ENCODE results near the gene PRSS56.

PRSS56 gene

DNA sequence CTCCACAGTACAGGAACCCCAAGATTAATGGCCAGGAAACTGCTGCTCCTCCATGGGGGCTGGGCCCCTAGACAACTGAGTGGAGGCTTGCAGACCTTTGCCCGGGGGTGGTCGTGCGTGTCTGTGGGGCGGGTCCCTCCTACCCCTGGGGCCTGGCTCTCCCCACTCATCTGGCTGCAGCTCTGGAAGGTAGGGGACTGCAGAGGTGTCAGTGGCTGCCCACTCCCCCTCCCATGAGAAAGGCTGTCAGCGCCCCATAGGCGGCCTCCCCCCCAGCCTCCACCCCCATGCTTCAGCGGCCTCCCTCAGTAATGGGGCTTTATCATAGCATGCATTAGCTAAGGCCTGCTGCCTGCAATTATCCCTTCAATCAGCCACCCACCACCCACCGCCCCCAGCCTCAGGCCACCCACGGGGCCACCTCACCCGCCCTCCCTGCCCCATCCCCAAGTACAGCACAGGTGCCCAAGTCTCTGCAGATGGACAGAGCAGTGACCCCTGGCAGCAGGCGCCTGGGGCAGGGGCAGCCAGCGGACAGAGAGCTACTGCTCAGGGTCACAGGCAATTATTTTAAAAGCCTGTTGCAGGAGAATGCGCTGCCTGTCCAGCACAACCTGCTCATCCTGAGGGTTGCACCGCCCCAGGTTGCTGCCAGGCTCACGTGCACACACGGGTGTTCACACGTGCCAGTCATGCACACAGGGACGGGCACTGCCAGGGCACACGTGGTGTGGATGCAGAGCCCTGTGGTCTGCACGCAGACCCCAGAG is 23.5 kb upstream of the PRSS56 start:
- no peak for DNase-seq (ENCODE audit: low read depth)
- TF ChIP-seq, protein P1, sequence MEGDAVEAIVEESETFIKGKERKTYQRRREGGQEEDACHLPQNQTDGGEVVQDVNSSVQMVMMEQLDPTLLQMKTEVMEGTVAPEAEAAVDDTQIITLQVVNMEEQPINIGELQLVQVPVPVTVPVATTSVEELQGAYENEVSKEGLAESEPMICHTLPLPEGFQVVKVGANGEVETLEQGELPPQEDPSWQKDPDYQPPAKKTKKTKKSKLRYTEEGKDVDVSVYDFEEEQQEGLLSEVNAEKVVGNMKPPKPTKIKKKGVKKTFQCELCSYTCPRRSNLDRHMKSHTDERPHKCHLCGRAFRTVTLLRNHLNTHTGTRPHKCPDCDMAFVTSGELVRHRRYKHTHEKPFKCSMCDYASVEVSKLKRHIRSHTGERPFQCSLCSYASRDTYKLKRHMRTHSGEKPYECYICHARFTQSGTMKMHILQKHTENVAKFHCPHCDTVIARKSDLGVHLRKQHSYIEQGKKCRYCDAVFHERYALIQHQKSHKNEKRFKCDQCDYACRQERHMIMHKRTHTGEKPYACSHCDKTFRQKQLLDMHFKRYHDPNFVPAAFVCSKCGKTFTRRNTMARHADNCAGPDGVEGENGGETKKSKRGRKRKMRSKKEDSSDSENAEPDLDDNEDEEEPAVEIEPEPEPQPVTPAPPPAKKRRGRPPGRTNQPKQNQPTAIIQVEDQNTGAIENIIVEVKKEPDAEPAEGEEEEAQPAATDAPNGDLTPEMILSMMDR (conservative IDR thresholded peaks at IDR 0.05; ENCODE audit: control insufficient read depth, insufficient read depth, low read depth, low read length), result no peak
- H3K4me3 ChIP-seq (ENCODE audit: control insufficient read depth, low read depth, low read length), result no peak overlapping the region

- TF ChIP-seq, protein P1 (conservative IDR thresholded peaks at IDR 0.05; ENCODE audit: control insufficient read depth, insufficient read depth, low read depth, low read length), result no peak
- H3K4me3 ChIP-seq (ENCODE audit: control insufficient read depth, low read depth, low read length), result no peak overlapping the region
These were observed 22.8 kb upstream of the PRSS56 start for GRCh38 chr2:232497348-232497747.

GRCh38 chr2:232498452-232498851 is 21.7 kb upstream of the PRSS56 start:
- TF ChIP-seq, protein P1 (conservative IDR thresholded peaks at IDR 0.05; ENCODE audit: control insufficient read depth, insufficient read depth, low read depth, low read length), result no peak
- H3K4me3 ChIP-seq (ENCODE audit: control insufficient read depth, low read depth, low read length), result no peak overlapping the region
- DNase-seq (ENCODE audit: low read depth), result no peak

More at GRCh38 chr2:232497348-232497747, 22.8 kb upstream of the PRSS56 start:
- no peak for DNase-seq (ENCODE audit: low read depth)

DNA sequence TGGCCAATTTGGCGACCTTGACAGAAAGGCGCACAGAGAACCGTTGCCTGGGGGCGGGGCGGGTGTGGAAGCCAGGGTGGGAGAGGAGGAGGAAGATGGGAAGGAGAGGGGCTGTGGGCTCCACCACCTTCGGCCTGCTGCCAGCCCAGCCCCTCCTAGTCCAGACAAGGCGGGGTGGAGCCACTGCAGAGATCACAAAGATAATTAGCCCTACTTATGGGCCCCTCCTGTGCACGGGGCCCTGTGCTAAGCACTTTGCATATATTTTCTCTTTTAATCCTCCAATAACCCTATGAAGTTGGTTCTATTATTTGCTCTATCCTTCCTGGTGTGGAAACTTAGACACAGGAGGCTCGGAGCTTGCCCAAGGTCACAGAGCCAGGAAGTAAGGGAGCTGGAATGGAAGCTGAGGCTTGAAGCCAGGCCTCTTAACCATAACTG is 18.8 kb upstream of the PRSS56 start:
- no peak for DNase-seq (ENCODE audit: low read depth)
- TF ChIP-seq, protein P1 (conservative IDR thresholded peaks at IDR 0.05; ENCODE audit: control insufficient read depth, insufficient read depth, low read depth, low read length), result no peak
- no peak overlapping the region for H3K4me3 ChIP-seq (ENCODE audit: control insufficient read depth, low read depth, low read length)

DNA sequence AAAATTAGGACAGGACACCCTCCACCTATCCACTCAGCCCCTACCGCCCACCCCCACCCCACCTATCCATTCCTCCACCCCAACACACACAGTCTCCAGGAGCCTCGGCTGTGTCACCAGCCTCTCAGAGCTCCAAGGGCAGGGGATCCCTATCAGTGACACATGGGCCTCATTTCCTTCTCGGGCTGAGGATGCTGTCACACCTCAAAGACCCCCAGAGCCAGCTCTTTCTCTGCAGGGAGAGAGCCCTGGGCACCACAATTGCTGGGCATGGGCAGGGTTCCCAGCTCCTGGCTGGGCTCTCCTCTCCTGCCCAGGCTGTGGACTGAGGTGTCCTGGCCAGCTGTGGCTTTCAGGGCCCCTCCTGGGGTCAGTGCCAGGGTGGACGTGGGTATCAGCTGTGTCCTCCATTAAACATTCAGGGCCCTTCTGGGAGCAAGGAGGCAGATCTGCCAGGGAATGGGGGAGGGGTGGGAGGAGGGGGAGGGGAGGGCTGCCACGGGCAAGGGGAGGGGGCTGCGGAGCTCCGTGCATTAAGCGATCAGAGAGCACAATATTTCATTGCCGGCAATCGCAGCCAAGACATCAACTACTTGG is 18.3 kb upstream of the PRSS56 start:
- no peak overlapping the region for H3K4me3 ChIP-seq (ENCODE audit: control insufficient read depth, low read depth, low read length)
- DNase-seq (ENCODE audit: low read depth), result no peak
- TF ChIP-seq, protein P1 (conservative IDR thresholded peaks at IDR 0.05; ENCODE audit: control insufficient read depth, insufficient read depth, low read depth, low read length), result no peak

DNA sequence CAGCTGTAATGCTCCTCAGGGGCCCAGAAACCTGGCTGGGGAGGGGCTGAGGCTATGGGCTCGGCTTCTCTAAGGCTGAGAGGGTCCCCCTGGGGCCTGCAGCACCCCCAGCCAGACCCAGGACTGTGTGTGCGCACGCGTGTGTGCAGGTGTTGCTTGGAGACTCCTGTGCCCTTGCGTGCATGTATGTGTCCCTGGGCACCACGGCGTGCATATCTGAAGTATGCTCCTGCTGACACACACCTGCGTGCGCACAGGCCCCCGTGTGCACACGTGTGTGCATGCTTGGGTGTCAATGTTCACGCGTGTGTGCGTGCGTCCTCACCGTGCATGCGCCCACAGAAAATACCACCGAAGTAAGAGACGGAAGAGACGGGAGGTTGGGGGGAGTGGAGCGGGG is 17.7 kb upstream of the PRSS56 start:
- H3K4me3 ChIP-seq (ENCODE audit: control insufficient read depth, low read depth, low read length), result no peak overlapping the region
- TF ChIP-seq, protein P1 (conservative IDR thresholded peaks at IDR 0.05; ENCODE audit: control insufficient read depth, insufficient read depth, low read depth, low read length), result no peak
- peak; percentile 2 for DNase-seq (ENCODE audit: low read depth)
